Cortex of kidney (tissue), 1 donor: ENCODE data around the gene CCDC137.
"Not testable (repeated sequence)": the region's sequence is repeated elsewhere in the genome, so short reads cannot be mapped to it uniquely, and the experiment has no call there.

ENCODE experiments used
- DNase-seq: peaks from one replicate; lab custom pipeline; 2025; lab: John Stamatoyannopoulos, UW

Gene CCDC137

GRCh38 chr17:81666342-81667191 is at the start of gene CCDC137, which contains the start of gene OXLD1:
TSS of gene CCDC137 (plus strand) at chr17:81666737. CDS start at chr17:81666767, 30 bp downstream.
TSS of gene OXLD1 (minus strand) at chr17:81666605. CDS start at chr17:81666577, 28 bp downstream.
- DNase-seq, result no peak

GRCh38 chr17:81616877-81617276 is 49.7 kb upstream of the CCDC137 start:
- no peak for DNase-seq

- not testable (repeated sequence) for DNase-seq
These were observed 48.2 kb upstream of the CCDC137 start for GRCh38 chr17:81618307-81618706.

GRCh38 chr17:81621494-81622130 is 44.9 kb upstream of the CCDC137 start:
- no peak for DNase-seq

GRCh38 chr17:81630274-81630673 is 36.3 kb upstream of the CCDC137 start:
- DNase-seq, result no peak

GRCh38 chr17:81631482-81631881 is 35.1 kb upstream of the CCDC137 start:
- DNase-seq, result no peak

GRCh38 chr17:81635431-81635830 is 31.1 kb upstream of the CCDC137 start:
- no peak for DNase-seq

- DNase-seq, result no peak
These were observed 30.5 kb upstream of the CCDC137 start for GRCh38 chr17:81635973-81636504.

- no peak for DNase-seq
These were observed 29.8 kb upstream of the CCDC137 start, which contains the start of the genes NPLOC4 and TSPAN10 for GRCh38 chr17:81636505-81637288. TSS of gene NPLOC4 (minus strand) at chr17:81637112. CDS start at chr17:81636930, 182 bp downstream. TSS of gene TSPAN10 (plus strand) at chr17:81637196. CDS start at chr17:81642413, 5,217 bp downstream.

- no peak for DNase-seq
These were observed 27.9 kb upstream of the CCDC137 start for GRCh38 chr17:81638683-81639082.

- DNase-seq, result no peak
These were observed 26.5 kb upstream of the CCDC137 start for GRCh38 chr17:81640011-81640410.

GRCh38 chr17:81641825-81642489 is 24.6 kb upstream of the CCDC137 start:
- DNase-seq, result no peak

- DNase-seq, result no peak
These were observed 22.0 kb upstream of the CCDC137 start for GRCh38 chr17:81644496-81644895.

- no peak for DNase-seq
These were observed 21.3 kb upstream of the CCDC137 start for GRCh38 chr17:81644976-81645952.

- DNase-seq, result no peak
These were observed 19.5 kb upstream of the CCDC137 start for GRCh38 chr17:81646869-81647600.

- no peak for DNase-seq
These were observed 18.9 kb upstream of the CCDC137 start for GRCh38 chr17:81647640-81648012.

- no peak for DNase-seq
These were observed 18.4 kb upstream of the CCDC137 start for GRCh38 chr17:81648013-81648706.

GRCh38 chr17:81648707-81649085 is 17.8 kb upstream of the CCDC137 start:
- DNase-seq, result no peak

- DNase-seq, result no peak
These were observed 15.6 kb upstream of the CCDC137 start for GRCh38 chr17:81650951-81651350.
